ENCODE measurements around the gene RALGDS. TPM values are rescaled to one million over a fixed set of nuclear protein-coding genes. Genes with fewer than 3 reads are reported as not detected.

Gene RALGDS
- total RNA-seq, 2 donors from 2014 or later: 24.2 to 39.7 TPM

DNA sequence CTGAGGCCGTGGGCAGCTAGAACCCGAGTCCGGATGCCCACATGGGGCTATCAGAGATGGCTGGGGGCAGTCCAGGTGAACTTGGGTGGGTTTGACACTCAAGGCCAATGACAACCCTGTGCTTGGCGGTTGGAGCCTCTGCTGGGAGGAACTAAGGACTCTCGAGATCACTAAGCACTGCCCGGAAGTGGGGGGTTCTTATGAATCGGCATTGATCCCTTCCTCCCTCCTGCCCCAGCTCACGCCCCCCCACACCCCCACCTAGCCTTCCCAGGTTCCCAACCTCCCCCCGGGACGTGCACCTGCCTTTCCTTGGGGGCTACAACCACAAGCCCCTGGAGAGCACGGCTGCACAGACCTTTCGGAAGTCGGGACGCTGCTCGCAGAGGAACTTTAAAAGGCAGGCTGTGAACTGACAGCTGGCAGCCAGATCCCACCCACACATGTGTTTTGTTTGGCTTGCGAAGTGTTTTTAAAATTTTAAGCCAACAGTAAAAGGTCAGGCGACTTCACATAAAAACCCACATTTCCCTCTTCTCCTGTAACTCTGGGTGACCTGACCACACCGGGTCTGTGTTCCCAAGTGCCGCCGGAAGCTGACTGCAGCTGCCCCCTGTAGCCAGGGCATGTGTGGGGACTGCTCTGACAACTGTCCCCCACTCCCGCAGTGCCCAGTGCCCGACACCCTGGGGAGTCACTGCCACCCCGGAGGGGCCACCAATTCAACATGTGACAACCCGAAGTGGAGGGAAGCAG is 5.1 kb upstream of the RALGDS start:
- no peaks in the 10 kb centered on the region for H3K27me3 ChIP-seq
- H3K9ac ChIP-seq (ENCODE audit: low read depth in 2 of 2, low read length in 2 of 2): peak overlapping the region; percentile 41 to 53
- no peaks in the 10 kb centered on the region for H3K36me3 ChIP-seq
- H3K4me1 ChIP-seq: no peaks in the 10 kb centered on the region
- TF ChIP-seq, protein P1, sequence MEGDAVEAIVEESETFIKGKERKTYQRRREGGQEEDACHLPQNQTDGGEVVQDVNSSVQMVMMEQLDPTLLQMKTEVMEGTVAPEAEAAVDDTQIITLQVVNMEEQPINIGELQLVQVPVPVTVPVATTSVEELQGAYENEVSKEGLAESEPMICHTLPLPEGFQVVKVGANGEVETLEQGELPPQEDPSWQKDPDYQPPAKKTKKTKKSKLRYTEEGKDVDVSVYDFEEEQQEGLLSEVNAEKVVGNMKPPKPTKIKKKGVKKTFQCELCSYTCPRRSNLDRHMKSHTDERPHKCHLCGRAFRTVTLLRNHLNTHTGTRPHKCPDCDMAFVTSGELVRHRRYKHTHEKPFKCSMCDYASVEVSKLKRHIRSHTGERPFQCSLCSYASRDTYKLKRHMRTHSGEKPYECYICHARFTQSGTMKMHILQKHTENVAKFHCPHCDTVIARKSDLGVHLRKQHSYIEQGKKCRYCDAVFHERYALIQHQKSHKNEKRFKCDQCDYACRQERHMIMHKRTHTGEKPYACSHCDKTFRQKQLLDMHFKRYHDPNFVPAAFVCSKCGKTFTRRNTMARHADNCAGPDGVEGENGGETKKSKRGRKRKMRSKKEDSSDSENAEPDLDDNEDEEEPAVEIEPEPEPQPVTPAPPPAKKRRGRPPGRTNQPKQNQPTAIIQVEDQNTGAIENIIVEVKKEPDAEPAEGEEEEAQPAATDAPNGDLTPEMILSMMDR (IDR thresholded peaks at IDR 0.05): no peak
- H3K27ac ChIP-seq: peak overlapping the region; percentile 62
- DNase-seq: no peak
- intact Hi-C loops (cut with DNase I): no loop called here
- H3K9me3 ChIP-seq: no peaks in the 10 kb centered on the region
- H3K4me3 ChIP-seq: no peak overlapping the region

DNA sequence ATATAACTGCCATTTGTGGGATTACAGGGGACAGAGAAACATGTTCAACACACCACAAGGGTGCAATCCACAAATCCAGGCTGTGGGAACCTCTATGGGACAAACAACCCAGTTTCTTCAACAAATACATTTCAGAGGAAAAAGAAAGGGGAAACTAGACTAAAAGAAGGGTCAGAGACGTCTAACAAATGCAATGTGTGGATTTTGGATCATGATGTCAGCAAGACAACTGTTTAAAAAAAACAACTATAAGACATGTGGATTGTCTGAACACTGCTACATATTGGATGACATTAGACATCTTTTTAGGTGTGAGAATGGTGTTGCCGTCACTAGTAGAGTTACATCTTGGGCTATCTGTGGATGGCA is 3.9 kb upstream of the RALGDS start:
- Histone ChIP-seq H3K4me1 (peaks cover 1% of the 10 kb centered on the region), H3K9ac (ENCODE audit: low read depth in 2 of 2, low read length in 2 of 2) (peak overlapping the region in 1 of 2 donors; percentile 40), H3K27me3 (no peaks in the 10 kb centered on the region), H3K4me3 (no peak overlapping the region), H3K27ac (no peak overlapping the region), H3K9me3 (no peaks in the 10 kb centered on the region), H3K36me3 (no peaks in the 10 kb centered on the region)
- DNase-seq: no peak
- TF ChIP-seq, protein P1 (IDR thresholded peaks at IDR 0.05): no peak
- intact Hi-C loops (cut with DNase I): no loop called here

DNA sequence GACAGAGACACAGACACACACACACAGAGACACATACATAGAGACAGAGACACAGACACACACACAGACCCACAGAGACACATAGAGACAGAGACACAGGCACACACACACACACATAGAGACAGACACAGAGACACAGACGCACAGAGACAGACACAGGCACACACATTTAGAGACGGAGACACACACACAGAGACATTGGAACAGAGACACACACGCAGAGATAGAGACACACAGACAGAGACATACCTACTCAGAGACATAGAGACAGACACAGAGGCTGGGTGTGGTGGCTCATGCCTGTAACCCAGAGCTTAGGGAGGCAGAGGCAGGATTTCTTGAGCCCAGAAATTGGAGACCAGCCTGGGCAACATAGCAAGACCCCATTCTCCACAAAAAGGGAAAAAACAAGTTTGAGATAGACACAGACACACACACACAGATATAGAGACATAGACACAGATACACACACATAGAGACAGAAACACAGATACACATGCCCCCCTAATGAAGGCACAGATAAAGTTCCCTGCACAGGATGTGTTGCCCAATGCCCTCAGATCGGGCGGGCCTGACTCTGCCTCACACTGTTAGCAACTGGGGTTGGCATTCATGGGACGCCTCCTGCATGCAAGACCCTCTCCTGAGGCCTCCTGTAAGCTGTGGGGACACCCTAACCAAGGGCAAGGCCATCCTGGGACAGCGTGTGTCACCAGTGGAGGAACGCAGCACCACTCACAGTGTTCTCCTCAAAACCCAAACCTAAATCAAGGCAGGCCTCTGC is 3.3 kb upstream of the RALGDS start:
- Histone ChIP-seq H3K9me3 (no peaks in the 10 kb centered on the region), H3K9ac (ENCODE audit: low read depth in 2 of 2, low read length in 2 of 2) (peak overlapping the region in 1 of 2 donors; percentile 40), H3K4me3 (no peak overlapping the region), H3K27me3 (no peaks in the 10 kb centered on the region), H3K27ac (no peak overlapping the region), H3K36me3 (no peaks in the 10 kb centered on the region), H3K4me1 (peaks cover 7% of the 10 kb centered on the region)
- intact Hi-C loops (cut with DNase I): no loop called here
- no peak for DNase-seq
- TF ChIP-seq, protein P1 (IDR thresholded peaks at IDR 0.05): no peak

DNA sequence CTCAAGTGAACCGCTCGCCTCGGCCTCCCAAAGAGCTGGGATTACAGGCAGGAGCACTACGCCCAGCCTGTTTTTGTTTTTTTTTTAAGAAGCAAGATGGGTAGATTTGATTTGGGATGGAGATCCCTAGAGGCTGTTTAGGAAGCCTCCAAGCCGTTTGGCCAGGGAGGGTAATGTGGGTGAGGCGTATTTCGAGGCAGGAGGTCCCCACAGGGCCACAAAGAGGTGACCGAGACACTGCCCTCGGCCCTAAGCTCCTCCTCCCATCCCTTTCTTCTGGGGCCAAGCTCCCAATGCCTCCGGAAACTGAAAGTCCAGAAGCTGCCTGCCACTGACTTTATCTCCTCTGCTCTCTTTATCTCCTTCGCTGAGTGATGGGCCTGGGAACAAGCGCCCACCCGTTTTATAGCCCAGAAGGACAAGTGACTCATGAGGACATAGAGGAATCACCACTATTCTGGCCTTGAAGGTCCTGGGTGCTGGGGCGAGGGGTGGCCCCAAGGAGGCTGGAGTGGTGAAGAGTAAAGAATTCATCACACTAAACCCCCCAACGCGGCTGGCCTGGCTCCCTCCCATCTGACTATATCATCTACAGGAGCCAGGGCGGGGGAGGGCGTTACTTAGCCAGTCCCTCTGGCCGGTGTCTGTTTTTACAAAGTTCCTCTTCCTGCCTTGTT is 2.0 kb upstream of the RALGDS start:
- H3K9ac ChIP-seq (ENCODE audit: low read depth in 2 of 2, low read length in 2 of 2): peak overlapping the region; percentile 28 to 58
- H3K27me3 ChIP-seq: no peaks in the 10 kb centered on the region
- H3K9me3 ChIP-seq: no peaks in the 10 kb centered on the region
- H3K4me1 ChIP-seq: peaks cover 11% of the 10 kb centered on the region
- TF ChIP-seq, protein P1 (IDR thresholded peaks at IDR 0.05): no peak
- intact Hi-C loops (cut with DNase I): no loop called here
- H3K27ac ChIP-seq: peak overlapping the region; percentile 82
- DNase-seq: peak; percentile 54
- H3K4me3 ChIP-seq: no peak overlapping the region
- H3K36me3 ChIP-seq: no peaks in the 10 kb centered on the region

DNA sequence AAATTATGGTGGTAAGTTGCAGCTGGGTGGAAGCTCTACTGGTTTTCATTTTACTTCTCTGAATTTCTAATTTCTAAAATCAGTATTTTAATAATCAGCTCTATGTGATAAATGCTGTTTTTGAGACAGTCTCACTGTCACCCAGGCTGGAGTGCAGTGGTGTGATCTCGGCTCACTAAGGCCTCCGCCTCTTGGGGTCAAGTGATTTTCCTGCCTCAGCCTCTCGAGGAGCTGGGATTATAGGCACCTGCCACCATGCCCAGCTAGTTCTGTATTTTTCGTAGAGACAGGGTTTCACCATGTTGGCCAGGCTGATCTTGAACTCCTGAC is 1.5 kb upstream of the RALGDS start:
- Histone ChIP-seq H3K9ac (ENCODE audit: low read depth in 2 of 2, low read length in 2 of 2) (no peak overlapping the region), H3K4me3 (no peak overlapping the region), H3K36me3 (no peaks in the 10 kb centered on the region), H3K9me3 (no peaks in the 10 kb centered on the region), H3K4me1 (peaks cover 12% of the 10 kb centered on the region), H3K27ac (peak overlapping the region; percentile 82), H3K27me3 (no peaks in the 10 kb centered on the region)
- DNase-seq: no peak
- intact Hi-C loops (cut with DNase I): no loop called here
- TF ChIP-seq, protein P1 (IDR thresholded peaks at IDR 0.05): no peak
